Suppressor macrophage treated with lipopolysaccharide for 4 hours (primary cell): ENCODE results near the gene GRIA3.
"Not testable (repeated sequence)": the region's sequence is repeated elsewhere in the genome, so short reads cannot be mapped to it uniquely, and the experiment has no call there.

Source experiments
- DNase-seq: peaks from one replicate; pipeline ENCODE4 v3.0.0-alpha.2; 2020

The GRIA3 gene

GRCh38 chrX:123358457-123358856 is 174.4 kb downstream of the GRIA3 start:
- no peak for DNase-seq

- DNase-seq = no peak
Observed at GRCh38 chrX:123361371-123361770, 177.3 kb downstream of the GRIA3 start.

- not testable (repeated sequence) for DNase-seq
Observed at GRCh38 chrX:123386196-123386595, 202.1 kb downstream of the GRIA3 start.

- DNase-seq = no peak
Observed at GRCh38 chrX:123392921-123393320, 208.8 kb downstream of the GRIA3 start.

- no peak for DNase-seq
Observed at GRCh38 chrX:123399709-123400108, 215.6 kb downstream of the GRIA3 start.

GRCh38 chrX:123405231-123405630 is 221.2 kb downstream of the GRIA3 start:
- no peak for DNase-seq

GRCh38 chrX:123408821-123409737 is 225.0 kb downstream of the GRIA3 start:
- DNase-seq = no peak

GRCh38 chrX:123422875-123423274 is 238.8 kb downstream of the GRIA3 start:
- no peak for DNase-seq

- no peak for DNase-seq
Observed at GRCh38 chrX:123424546-123424945, 240.5 kb downstream of the GRIA3 start.

- no peak for DNase-seq
Observed at GRCh38 chrX:123425471-123425870, 241.4 kb downstream of the GRIA3 start.

GRCh38 chrX:123425904-123426303 is 241.8 kb downstream of the GRIA3 start:
- no peak for DNase-seq

- DNase-seq = no peak
Observed at GRCh38 chrX:123432361-123433150, 248.5 kb downstream of the GRIA3 start.

- no peak for DNase-seq
Observed at GRCh38 chrX:123436512-123437136, 252.5 kb downstream of the GRIA3 start.

GRCh38 chrX:123439926-123440325 is 255.8 kb downstream of the GRIA3 start:
- DNase-seq = not testable (repeated sequence)

- no peak for DNase-seq
Observed at GRCh38 chrX:123442764-123443163, 258.7 kb downstream of the GRIA3 start.

GRCh38 chrX:123447506-123447905 is 263.4 kb downstream of the GRIA3 start:
- DNase-seq = no peak

- no peak for DNase-seq
Observed at GRCh38 chrX:123449335-123449734, 265.3 kb downstream of the GRIA3 start.

GRCh38 chrX:123450222-123450621 is 266.1 kb downstream of the GRIA3 start:
- no peak for DNase-seq

GRCh38 chrX:123454712-123455431 is 270.8 kb downstream of the GRIA3 start:
- DNase-seq = no peak

- DNase-seq = no peak
Observed at GRCh38 chrX:123455693-123456092, 271.6 kb downstream of the GRIA3 start.

GRCh38 chrX:123464709-123465108 is 280.6 kb downstream of the GRIA3 start:
- no peak for DNase-seq

- DNase-seq = no peak
Observed at GRCh38 chrX:123468481-123468880, 284.4 kb downstream of the GRIA3 start.
